HepG2 (cell line): ENCODE measurements around the gene MADCAM1. TPM values are rescaled to one million over a fixed set of nuclear protein-coding genes. Genes with fewer than 3 reads are reported as not detected.
A peak's percentile ranks its signal among the peaks of the same experiment; 100 is the strongest.

Experiments used
- ATAD3A ChIP-seq: sonication (generic); formaldehyde crosslinking; IDR thresholded peaks from 2 replicates; pipeline ENCODE4 v1.4.0; 2020; ENCODE audit warnings: missing genetic modification reagents
- ELF3 ChIP-seq: IDR thresholded peaks from 2 replicates; pipeline ENCODE4 v1.6.1; 2016; ENCODE audit warnings: missing genetic modification reagents, missing compliant biosample characterization
- ELK4 ChIP-seq: sonication (generic); formaldehyde crosslinking; IDR thresholded peaks from 2 replicates; pipeline ENCODE4 v1.9.0; 2021; ENCODE audit warnings: missing genetic modification reagents, borderline replicate concordance
- HMGXB4 ChIP-seq, 2 experiments: sonication (generic) in 1 of 2; formaldehyde crosslinking in 1 of 2; IDR thresholded peaks; 2 replicates each; pipeline versions ENCODE4 v1.4.0 to v1.6.1; 2018 to 2020; ENCODE audit warnings: missing genetic modification reagents in 2 of 2, borderline replicate concordance in 1 of 2, low read depth in 1 of 2, mild to moderate bottlenecking in 1 of 2, missing biosample characterization in 1 of 2
- KLF15 ChIP-seq: sonication (generic); formaldehyde crosslinking; IDR thresholded peaks from 2 replicates; pipeline ENCODE4 v1.8.1; 2023; ENCODE audit warnings: borderline replicate concordance, mild to moderate bottlenecking, inconsistent platforms, missing genetic modification reagents, mixed read lengths
- POLR2AphosphoS2 ChIP-seq: IDR thresholded peaks from 2 replicates; pipeline ENCODE4 v1.6.1; 2011; ENCODE audit warnings: low read depth, low read length, improper control_type of control experiment
- RAD21 ChIP-seq: fragments of 450-650 bp; formaldehyde crosslinking; IDR thresholded peaks from 2 replicates; pipeline ENCODE4 v1.5.0; 2020; ENCODE audit warnings: mild to moderate bottlenecking
- XRCC5 ChIP-seq: fragments of 200-400 bp; formaldehyde crosslinking; optimal IDR thresholded peaks from 2 replicates; pipeline ENCODE3; 2017; ENCODE audit warnings: mild to moderate bottlenecking, low read length
- YEATS4 ChIP-seq: sonication (generic); formaldehyde crosslinking; IDR thresholded peaks from 2 replicates; pipeline ENCODE4 v1.4.0; 2020; ENCODE audit warnings: missing genetic modification reagents, borderline replicate concordance
- ZBTB8A ChIP-seq: sonication (generic); formaldehyde crosslinking; IDR thresholded peaks from 2 replicates; pipeline ENCODE4 v1.4.0; 2020; ENCODE audit warnings: mild to moderate bottlenecking, low read depth, missing genetic modification reagents, borderline replicate concordance
- ZNF251 ChIP-seq: sonication (generic); formaldehyde crosslinking; IDR thresholded peaks from 2 replicates; pipeline ENCODE4 v1.9.0; 2021; ENCODE audit warnings: mild to moderate bottlenecking, missing genetic modification reagents
- ZNF609 ChIP-seq: sonication (generic); formaldehyde crosslinking; IDR thresholded peaks from 2 replicates; pipeline ENCODE4 v1.4.0; 2020; ENCODE audit warnings: mild to moderate bottlenecking, missing genetic modification reagents, borderline replicate concordance
- ZNF652 ChIP-seq: IDR thresholded peaks from 2 replicates; pipeline ENCODE4 v1.6.1; 2016; ENCODE audit warnings: low read depth, borderline replicate concordance
- ZNF782 ChIP-seq: sonication (generic); formaldehyde crosslinking; IDR thresholded peaks from 2 replicates; pipeline ENCODE4 v1.4.0; 2020; ENCODE audit warnings: missing genetic modification reagents, mild to moderate bottlenecking, borderline replicate concordance
- polyA plus RNA-seq, 8 experiments: library from polyadenylated mRNA; depleted of rRNA in 3 of 8; stranded (reverse) in 7 of 8; unstranded in 1 of 8; fragments of >200 nt; fragmentation: Illumina TruSeq in 4 of 8; extraction: Trizol in 4 of 8; gene quantifications; 2 replicates each; pipeline versions ENCODE4 v1.2.1 to v1.2.3, GENCODE V29; 2011 to 2016; ENCODE audit warnings: low read depth in 4 of 8, missing spikeins in 1 of 8, mixed read lengths in 1 of 8; ENCODE audit not compliant: insufficient read depth in 1 of 8
- total RNA-seq, 5 experiments: library from RNA; depleted of rRNA; stranded (reverse); fragments of >200 nt; fragmentation: Illumina TruSeq; extraction: Trizol; gene quantifications; 2 replicates each; pipeline ENCODE4 v1.2.3, GENCODE V29; 2016; ENCODE audit warnings: low read depth in 1 of 5

MADCAM1 gene
- total and polyA plus RNA-seq, 2 of the 13 experiments (the other 11 are each of a cell fraction or from before 2014, with no cell fraction given), result 0.29 to 0.33 TPM

GRCh38 chr19:489418-490196 lies 6.7 kb upstream of the MADCAM1 start (continued):
- 0 out of 2 replicates have a peak, but pooled peaks have one; percentile 8 for TF ChIP-seq ZNF609 (CRISPR knock-in tag)
- TF ChIP-seq ZBTB8A (CRISPR knock-in tag), result 0 out of 2 replicates have a peak, but pooled peaks have one; percentile 54
- TF ChIP-seq ZNF251, result no peak
- no peak for TF ChIP-seq ZNF652 (CRISPR knock-in tag)
- TF ChIP-seq ZNF782 (CRISPR knock-in tag), result 0 out of 2 replicates have a peak, but pooled peaks have one; percentile 17
- no peak for TF ChIP-seq ATAD3A
- no peak for TF ChIP-seq YEATS4
- TF ChIP-seq HMGXB4 (CRISPR knock-in tag; IDR thresholded peaks at IDR 0.05; ENCODE audit: borderline replicate concordance in 1 of 2, low read depth in 1 of 2), result peak in 1 of 2 experiments; percentile 40; a peak in 1 of 4 replicates
- TF ChIP-seq RAD21 (CRISPR knock-in tag), result 0 out of 2 replicates have a peak, but pooled peaks have one; percentile 21
- TF ChIP-seq KLF15 (CRISPR knock-in tag), result no peak
- TF ChIP-seq POLR2AphosphoS2, result no peak
- TF ChIP-seq XRCC5, result peak; percentile 36
- peak; percentile 18; the same call in 1 of the 2 replicates for TF ChIP-seq ELF3
- no peak for TF ChIP-seq ELK4
